GM23338 (cell line): ENCODE measurements around the gene PTGR3. TPM values are rescaled to one million over a fixed set of nuclear protein-coding genes. Genes with fewer than 3 reads are reported as not detected.

ENCODE experiments used
- ATAC-seq: fragments of 200-7000 bp; cut with Tn5 transposase; 3 replicates; pipeline ENCODE4 v1.9.1; 2020
- DNase-seq: peaks from one replicate; pipeline ENCODE4 v3.0.0-alpha.2; 2015; ENCODE audit warnings: low spot score
- H2AFZ ChIP-seq: fragments of 200-600 bp; sonication (generic); 2 replicates; pipeline ENCODE4 v1.8.0; 2016; ENCODE audit warnings: antibody characterized with exemption, mild to moderate bottlenecking, moderate library complexity
- H3F3A ChIP-seq: fragments of 200-600 bp; sonication (generic); replicated peaks from 2 replicates; pipeline ENCODE4 v1.8.0; 2017; ENCODE audit warnings: antibody characterized with exemption, mixed run types, low read depth
- H3K27ac ChIP-seq: fragments of 200-600 bp; sonication (generic); 2 replicates; pipeline ENCODE4 v1.6.1; 2016; ENCODE audit warnings: low read depth
- H3K27me3 ChIP-seq: fragments of 200-600 bp; sonication (generic); 2 replicates; pipeline ENCODE4 v1.8.0; 2016; ENCODE audit warnings: mild to moderate bottlenecking, mixed run types, moderate library complexity; ENCODE audit not compliant: insufficient read depth
- H3K36me3 ChIP-seq: fragments of 200-600 bp; sonication (generic); 2 replicates; pipeline ENCODE4 v1.8.0; 2016; ENCODE audit warnings: mild to moderate bottlenecking; ENCODE audit not compliant: insufficient read depth
- H3K4me1 ChIP-seq: fragments of 200-600 bp; sonication (generic); 2 replicates; pipeline ENCODE4 v1.8.0; 2016; ENCODE audit warnings: mild to moderate bottlenecking, moderate library complexity; ENCODE audit not compliant: insufficient read depth
- H3K4me2 ChIP-seq: fragments of 200-600 bp; sonication (generic); 2 replicates; pipeline ENCODE4 v1.7.1; 2017; ENCODE audit warnings: mixed run types
- H3K4me3 ChIP-seq: fragments of 200-600 bp; sonication (generic); 2 replicates; pipeline ENCODE4 v1.6.1; 2016; ENCODE audit warnings: mixed run types
- H3K79me2 ChIP-seq: fragments of 200-600 bp; sonication (generic); replicated peaks from 2 replicates; pipeline ENCODE4 v1.8.0; 2017; ENCODE audit warnings: mild to moderate bottlenecking; ENCODE audit not compliant: insufficient read depth
- H3K9me2 ChIP-seq: fragments of 200-600 bp; sonication (generic); 2 replicates; pipeline ENCODE4 v1.8.0; 2017; ENCODE audit not compliant: insufficient read depth
- H4K20me1 ChIP-seq: fragments of 200-600 bp; sonication (generic); replicated peaks from 2 replicates; pipeline ENCODE4 v1.8.0; 2017; ENCODE audit warnings: mild to moderate bottlenecking; ENCODE audit not compliant: insufficient read depth
- H3K27ac Mint-ChIP-seq: 2 replicates; pipeline ENCODE4 v1.8.0; 2020; ENCODE audit warnings: inconsistent platforms, mild to moderate bottlenecking, moderate library complexity, mixed read lengths
- H3K27me3 Mint-ChIP-seq: 3 replicates; pipeline ENCODE4 v1.8.0; 2022; ENCODE audit warnings: low read depth, mild to moderate bottlenecking, moderate library complexity, mixed read lengths, inconsistent platforms; ENCODE audit not compliant: insufficient read depth, poor library complexity
- H3K36me3 Mint-ChIP-seq: 3 replicates; pipeline ENCODE4 v1.8.0; 2021; ENCODE audit warnings: low read depth, mild to moderate bottlenecking, inconsistent platforms, moderate library complexity, mixed read lengths
- H3K4me1 Mint-ChIP-seq: 3 replicates; pipeline ENCODE4 v1.8.0; 2020; ENCODE audit warnings: mild to moderate bottlenecking, inconsistent platforms, mixed read lengths
- H3K4me3 Mint-ChIP-seq: 3 replicates; pipeline ENCODE4 v1.8.0; 2021; ENCODE audit warnings: moderate library complexity, mild to moderate bottlenecking, inconsistent platforms, mixed read lengths
- H3K9me3 Mint-ChIP-seq: 3 replicates; pipeline ENCODE4 v1.8.0; 2020; ENCODE audit warnings: moderate library complexity, mild to moderate bottlenecking, inconsistent platforms, mixed read lengths
- CREB1 ChIP-seq: fragments of 250-450 bp; sonication (Bioruptor Pico); IDR thresholded peaks from 2 replicates; pipeline ENCODE4 v1.5.0; 2020; ENCODE audit warnings: low read depth, mild to moderate bottlenecking, moderate library complexity
- CTCF ChIP-seq, 2 experiments: fragments of 200-600 bp in 1 of 2; sonication (generic) in 1 of 2; conservative IDR thresholded peaks; 2 replicates each; pipeline versions ENCODE4 v1.5.1 to v1.6.1; 2016 to 2017; ENCODE audit warnings: antibody characterized with exemption in 2 of 2, low read depth in 2 of 2, mild to moderate bottlenecking in 2 of 2, moderate library complexity in 1 of 2
- ETS1 ChIP-seq: IDR thresholded peaks from 2 replicates; pipeline ENCODE4 v1.6.1; 2016; ENCODE audit warnings: antibody characterized with exemption
- EZH2 ChIP-seq: fragments of 200-600 bp; sonication (generic); IDR thresholded peaks from one replicate; pipeline ENCODE4 v1.8.0; 2017; ENCODE audit warnings: antibody characterized with exemption, mild to moderate bottlenecking, low read depth; ENCODE audit not compliant: unreplicated experiment
- EZH2phosphoT487 ChIP-seq: fragments of 200-600 bp; sonication (generic); IDR thresholded peaks from one replicate; pipeline ENCODE4 v1.8.1; 2018; ENCODE audit warnings: antibody characterized with exemption; ENCODE audit not compliant: unreplicated experiment
- JUNB ChIP-seq: IDR thresholded peaks from one replicate; pipeline ENCODE4 v1.6.1; 2016; ENCODE audit warnings: antibody characterized with exemption; ENCODE audit not compliant: unreplicated experiment
- NANOG ChIP-seq: IDR thresholded peaks from 2 replicates; pipeline ENCODE4 v1.6.1; 2016; ENCODE audit warnings: antibody characterized with exemption, borderline replicate concordance
- POLR2AphosphoS5 ChIP-seq: IDR thresholded peaks from 2 replicates; pipeline ENCODE4 v1.6.1; 2016; ENCODE audit warnings: antibody characterized with exemption, low read depth
- REST ChIP-seq: IDR thresholded peaks from one replicate; pipeline ENCODE4 v1.6.1; 2018; ENCODE audit warnings: antibody characterized with exemption; ENCODE audit not compliant: unreplicated experiment
- STAT1 ChIP-seq: IDR thresholded peaks from one replicate; pipeline ENCODE4 v1.6.1; 2016; ENCODE audit warnings: antibody characterized with exemption; ENCODE audit not compliant: unreplicated experiment
- ZNF114 ChIP-seq: fragments of 250-450 bp; sonication (Bioruptor Pico); IDR thresholded peaks from 2 replicates; pipeline ENCODE4 v1.5.0; 2020; ENCODE audit warnings: mild to moderate bottlenecking, moderate library complexity
- ZNF331 ChIP-seq: fragments of 250-450 bp; sonication (Bioruptor Pico); IDR thresholded peaks from 2 replicates; pipeline ENCODE4 v1.5.0; 2020; ENCODE audit warnings: low read depth, mild to moderate bottlenecking, moderate library complexity
- ZNF462 ChIP-seq: fragments of 250-450 bp; sonication (Bioruptor Pico); IDR thresholded peaks from 2 replicates; pipeline ENCODE4 v1.5.0; 2020; ENCODE audit warnings: mild to moderate bottlenecking, moderate library complexity
- polyA plus RNA-seq: library from polyadenylated mRNA; unstranded; fragments of >200 nt; fragmentation: Nextera tagmentation; extraction: Ambion mirVana; gene quantifications from 2 replicates; pipeline ENCODE4 v1.2.1, GENCODE V29; 2016
- total RNA-seq: library from RNA; depleted of rRNA; stranded (reverse); fragments of >200 nt; shearing (Covaris generic); gene quantifications from 2 replicates; pipeline ENCODE4 v1.2.3, GENCODE V29; 2014

The PTGR3 gene
- total and polyA plus RNA-seq, 2 experiments from 2014 or later = 0.84 to 1.5 TPM

GRCh38 chr18:75169411-75169810, 39.5 kb downstream of the PTGR3 start:
- no peaks in the 10 kb centered on the region for H3K79me2 ChIP-seq
- no peak for DNase-seq
- Mint-ChIP-seq H3K4me1 (peaks cover 15% of the 10 kb centered on the region), H3K36me3 (no peaks in the 10 kb centered on the region), H3K27ac (no peak overlapping the region), H3K4me3 (no peak overlapping the region), H3K27me3 (peaks cover 5% of the 10 kb centered on the region), H3K9me3 (no peaks in the 10 kb centered on the region)
- H4K20me1 ChIP-seq = no peaks in the 10 kb centered on the region
- no peak for ATAC-seq
- H3K4me3 ChIP-seq = no peak overlapping the region
- no peak overlapping the region for H3K27ac ChIP-seq
- no peaks in the 10 kb centered on the region for H3K4me1 ChIP-seq
- TF ChIP-seq ZNF114 (CRISPR knock-in tag) (no peak), ETS1 (no peak), JUNB (no peak), ZNF331 (no peak), CTCF (conservative IDR thresholded peaks at IDR 0.05; ENCODE audit: low read depth in 2 of 2) (no peak), EZH2 (no peak), ZNF462 (CRISPR knock-in tag) (no peak), POLR2AphosphoS5 (no peak), EZH2phosphoT487 (no peak), CREB1 (no peak), STAT1 (no peak), REST (no peak), NANOG (no peak)
- no peaks in the 10 kb centered on the region for H3K27me3 ChIP-seq
- H2AFZ ChIP-seq = no peak overlapping the region
- no peaks in the 10 kb centered on the region for H3K9me2 ChIP-seq
- no peaks in the 10 kb centered on the region for H3F3A ChIP-seq
- H3K4me2 ChIP-seq = no peak overlapping the region
- no peaks in the 10 kb centered on the region for H3K36me3 ChIP-seq
